DND-41 (cell line): ENCODE data around the gene SEMA3E.

Source experiments
- EZH2 ChIP-seq: IDR thresholded peaks from 3 replicates; pipeline ENCODE4 v1.6.1; 2012; ENCODE audit warnings: borderline replicate concordance, low read depth, mild to moderate bottlenecking, moderate library complexity, low read length, inconsistent platforms; ENCODE audit not compliant: severe bottlenecking
- TF ChIP-seq, protein P1 (sequence below): IDR thresholded peaks from 2 replicates; pipeline ENCODE4 v1.5.1; 2012; ENCODE audit warnings: borderline replicate concordance, low read length, moderate library complexity, mild to moderate bottlenecking; ENCODE audit not compliant: poor library complexity, severe bottlenecking; ENCODE audit errors: extremely low read depth

DNA sequence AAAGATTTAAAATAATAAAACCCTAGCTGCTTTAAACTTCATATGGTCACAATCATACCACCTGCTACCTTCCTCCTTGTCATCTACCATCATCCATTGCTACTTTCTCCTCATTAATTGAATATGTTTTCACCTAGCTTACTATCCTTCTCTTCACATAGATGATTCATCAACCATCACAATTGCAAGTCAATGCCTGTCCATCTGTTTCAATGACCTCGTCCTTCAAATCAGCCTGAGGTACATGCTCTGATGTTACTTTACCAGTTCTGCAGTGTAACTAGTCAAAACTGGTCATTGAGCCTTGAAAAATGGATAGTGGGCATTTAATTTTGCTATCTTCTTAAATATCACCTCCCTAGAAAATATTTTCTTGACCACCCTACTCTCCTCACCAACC is 164.7 kb downstream of the SEMA3E start:
- TF ChIP-seq, protein P1, sequence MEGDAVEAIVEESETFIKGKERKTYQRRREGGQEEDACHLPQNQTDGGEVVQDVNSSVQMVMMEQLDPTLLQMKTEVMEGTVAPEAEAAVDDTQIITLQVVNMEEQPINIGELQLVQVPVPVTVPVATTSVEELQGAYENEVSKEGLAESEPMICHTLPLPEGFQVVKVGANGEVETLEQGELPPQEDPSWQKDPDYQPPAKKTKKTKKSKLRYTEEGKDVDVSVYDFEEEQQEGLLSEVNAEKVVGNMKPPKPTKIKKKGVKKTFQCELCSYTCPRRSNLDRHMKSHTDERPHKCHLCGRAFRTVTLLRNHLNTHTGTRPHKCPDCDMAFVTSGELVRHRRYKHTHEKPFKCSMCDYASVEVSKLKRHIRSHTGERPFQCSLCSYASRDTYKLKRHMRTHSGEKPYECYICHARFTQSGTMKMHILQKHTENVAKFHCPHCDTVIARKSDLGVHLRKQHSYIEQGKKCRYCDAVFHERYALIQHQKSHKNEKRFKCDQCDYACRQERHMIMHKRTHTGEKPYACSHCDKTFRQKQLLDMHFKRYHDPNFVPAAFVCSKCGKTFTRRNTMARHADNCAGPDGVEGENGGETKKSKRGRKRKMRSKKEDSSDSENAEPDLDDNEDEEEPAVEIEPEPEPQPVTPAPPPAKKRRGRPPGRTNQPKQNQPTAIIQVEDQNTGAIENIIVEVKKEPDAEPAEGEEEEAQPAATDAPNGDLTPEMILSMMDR: no peak
- no peak for TF ChIP-seq EZH2
